Activated CD4-positive, CD25-positive, alpha-beta regulatory T cell treated with anti-CD3 and anti-CD28 coated beads, Interleukin-2, amount 50 U/mL, for 16 hours (primary cell): ENCODE data around the gene LRRC28.

Experiments
- DNase-seq: peaks from one replicate; pipeline ENCODE4 v3.0.0-alpha.2; 2020; ENCODE audit warnings: low read depth, low spot score

Gene LRRC28

GRCh38 chr15:99305761-99306505 lies 54.7 kb downstream of the LRRC28 start:
- no peak for DNase-seq

DNA sequence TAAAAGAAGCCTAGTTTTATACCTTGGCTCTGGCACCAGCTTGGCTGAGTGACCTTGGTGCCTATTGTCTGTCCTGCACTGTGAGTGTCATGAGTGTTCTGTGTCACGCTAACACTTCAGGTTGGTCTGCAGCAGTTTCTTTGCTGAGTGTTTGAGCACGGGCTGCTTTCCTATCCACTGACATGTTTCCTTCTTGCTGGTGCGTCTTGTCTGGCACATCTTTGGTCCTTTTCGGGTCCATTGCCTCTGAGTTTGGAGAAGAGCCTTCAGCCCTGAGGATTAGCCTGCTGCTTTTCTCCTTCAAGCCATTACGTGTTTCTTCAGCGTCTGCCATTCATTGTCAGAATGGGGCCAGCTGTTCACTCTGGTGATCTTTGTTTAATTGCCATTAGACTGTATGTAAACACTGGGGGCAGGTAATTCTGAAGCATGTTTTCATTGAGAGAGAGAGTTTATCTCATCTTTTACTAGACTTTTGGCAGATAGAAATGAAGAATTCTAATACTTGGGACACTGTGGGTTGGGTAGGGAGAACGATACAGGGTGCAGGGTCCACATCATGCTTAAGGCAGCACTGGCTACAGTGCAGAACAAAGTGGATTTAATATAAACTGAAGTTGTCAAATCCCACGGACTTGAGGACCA lies 55.5 kb downstream of the LRRC28 start:
- no peak for DNase-seq

GRCh38 chr15:99307735-99308134 lies 56.5 kb downstream of the LRRC28 start:
- DNase-seq: no peak

GRCh38 chr15:99310745-99311144 lies 59.5 kb downstream of the LRRC28 start:
- no peak for DNase-seq

DNA sequence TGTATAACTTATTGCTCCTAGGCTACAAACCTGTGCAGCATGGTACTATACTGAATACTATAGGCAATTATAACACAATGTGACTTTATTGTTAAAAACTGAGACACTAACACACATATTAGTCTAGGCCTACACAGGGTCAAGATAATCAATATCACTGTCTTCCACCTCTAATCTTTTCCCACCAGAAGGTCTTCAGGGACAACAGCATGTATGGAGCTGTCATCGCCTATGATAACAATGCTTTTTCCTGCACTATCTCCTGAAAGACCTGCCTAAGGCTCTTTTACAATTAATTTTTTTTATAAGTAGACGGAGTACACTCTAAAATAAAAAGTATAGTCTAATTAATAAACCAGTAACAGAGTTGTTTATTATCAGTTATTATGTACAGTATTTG lies 60.9 kb downstream of the LRRC28 start:
- DNase-seq: no peak

- no peak for DNase-seq
Observed at GRCh38 chr15:99312794-99313193, 61.5 kb downstream of the LRRC28 start.

GRCh38 chr15:99315636-99316035 lies 64.4 kb downstream of the LRRC28 start:
- no peak for DNase-seq

GRCh38 chr15:99320374-99321215 lies 69.3 kb downstream of the LRRC28 start:
- no peak for DNase-seq

DNA sequence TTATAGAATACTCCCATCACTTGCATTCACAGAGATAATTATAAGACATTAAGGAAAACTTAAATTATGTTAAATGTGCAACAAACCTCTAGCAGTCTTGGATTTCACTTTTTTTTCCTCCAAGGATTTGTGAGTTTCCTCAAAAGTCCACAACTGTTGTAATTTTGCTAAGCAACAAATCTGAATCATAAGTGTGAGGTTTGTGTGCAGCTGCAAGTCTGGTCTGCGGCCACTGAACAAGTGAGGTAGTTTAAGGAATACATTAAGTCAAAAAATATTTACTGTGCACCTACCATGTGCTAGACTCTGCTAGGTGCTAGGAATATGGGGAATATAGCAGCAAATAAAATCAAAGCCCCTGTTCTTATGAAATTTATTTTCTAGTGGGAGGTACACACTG lies 70.2 kb downstream of the LRRC28 start:
- no peak for DNase-seq

GRCh38 chr15:99322643-99323405 lies 71.5 kb downstream of the LRRC28 start:
- DNase-seq: no peak

GRCh38 chr15:99324082-99324620 lies 72.9 kb downstream of the LRRC28 start:
- DNase-seq: no peak

DNA sequence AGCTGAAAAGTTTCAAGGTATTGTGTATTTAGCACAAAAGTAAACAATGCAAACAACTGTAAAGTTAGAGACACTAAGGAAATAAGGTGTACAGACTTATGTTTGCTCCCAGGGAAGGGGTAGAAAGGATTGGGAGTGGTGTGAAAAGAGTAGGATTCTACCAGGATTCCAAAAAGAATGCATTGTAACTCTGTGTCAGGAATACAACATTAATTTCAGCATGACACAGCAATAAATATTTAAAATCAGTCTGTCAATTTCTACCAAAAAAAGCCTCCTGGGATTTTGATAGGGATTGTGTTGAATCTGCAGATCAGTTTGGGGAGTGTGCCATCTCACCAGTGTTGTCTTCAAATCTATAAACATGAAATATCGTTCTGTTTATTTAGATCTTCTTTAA lies 73.4 kb downstream of the LRRC28 start:
- DNase-seq: no peak

DNA sequence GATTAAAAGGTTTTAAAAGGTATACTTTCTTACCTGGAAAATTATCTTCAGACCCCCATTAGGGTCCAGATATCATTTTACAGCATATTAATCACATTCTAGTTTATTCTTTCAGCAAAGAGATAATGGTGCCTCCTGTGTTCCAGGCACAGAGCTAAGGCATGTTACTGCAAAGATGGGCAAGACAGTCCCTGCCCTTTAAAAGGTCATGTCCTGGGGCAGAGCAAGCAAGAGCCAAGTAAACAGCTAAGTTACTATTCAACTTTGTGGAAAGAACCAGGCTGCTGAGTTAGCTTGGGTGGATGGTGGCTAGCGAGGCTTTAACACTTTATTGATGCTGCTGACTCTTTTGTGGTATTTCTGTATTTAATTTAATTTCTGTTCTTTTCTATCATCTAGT lies 75.0 kb downstream of the LRRC28 start:
- DNase-seq: no peak

GRCh38 chr15:99328106-99329072 lies 77.1 kb downstream of the LRRC28 start:
- no peak for DNase-seq

DNA sequence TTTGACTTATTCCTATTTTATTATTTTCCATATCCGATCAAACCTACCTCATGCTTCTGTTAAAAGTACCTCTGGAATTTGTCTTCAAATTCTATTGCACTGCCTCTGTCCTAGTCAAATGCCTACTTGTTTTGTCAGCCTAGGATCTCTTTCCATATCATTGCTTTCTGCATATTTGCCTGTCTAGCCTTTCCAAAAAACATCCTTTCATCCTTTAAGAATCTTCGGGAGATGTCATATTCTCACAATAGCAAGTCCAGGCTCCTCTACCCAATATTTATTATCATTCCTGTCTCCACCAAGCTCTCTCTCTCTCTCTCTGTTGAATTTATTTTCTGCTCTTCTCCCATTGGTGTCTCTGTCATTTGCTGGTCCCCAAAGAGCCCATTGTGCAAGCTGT lies 80.1 kb downstream of the LRRC28 start:
- no peak for DNase-seq

GRCh38 chr15:99333413-99333812 lies 82.1 kb downstream of the LRRC28 start:
- no peak for DNase-seq

DNA sequence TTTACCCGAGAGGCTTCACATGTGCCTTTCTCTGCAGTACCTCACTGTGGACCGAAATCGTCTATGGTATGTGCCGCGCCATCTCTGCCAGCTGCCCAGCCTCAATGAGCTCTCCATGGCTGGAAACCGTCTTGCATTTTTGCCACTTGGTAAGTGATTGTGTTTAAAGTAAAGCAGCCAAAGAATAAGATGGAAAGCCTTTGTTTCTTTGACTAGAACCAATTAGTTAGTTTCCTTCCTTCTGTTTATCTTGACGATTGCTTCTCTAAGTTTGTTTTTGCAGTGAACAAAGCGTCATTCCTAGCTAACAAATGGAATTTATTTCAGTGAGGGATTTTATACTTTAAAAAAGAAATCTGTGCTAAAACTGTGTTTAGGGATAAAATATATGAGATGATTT lies 82.7 kb downstream of the LRRC28 start:
- DNase-seq: no peak

DNA sequence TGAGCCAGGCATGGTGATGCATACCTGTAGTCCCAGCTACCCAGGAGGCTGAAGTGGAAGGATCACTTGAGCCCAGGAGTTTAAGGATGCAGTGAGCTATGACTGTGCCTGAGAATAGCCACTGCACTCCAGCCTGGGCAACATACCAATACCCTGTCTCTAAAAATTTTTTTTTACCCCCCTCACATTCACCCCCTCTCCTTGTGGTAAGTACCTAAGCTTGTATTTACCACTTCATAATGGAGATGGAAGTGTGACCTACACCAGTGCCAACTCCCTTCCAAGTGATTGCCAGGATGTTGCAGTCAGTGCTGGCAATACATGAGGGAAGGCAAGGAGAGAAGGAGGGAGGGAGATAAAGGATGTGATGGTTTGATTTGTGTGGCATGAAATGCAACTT lies 84.2 kb downstream of the LRRC28 start:
- DNase-seq: no peak

DNA sequence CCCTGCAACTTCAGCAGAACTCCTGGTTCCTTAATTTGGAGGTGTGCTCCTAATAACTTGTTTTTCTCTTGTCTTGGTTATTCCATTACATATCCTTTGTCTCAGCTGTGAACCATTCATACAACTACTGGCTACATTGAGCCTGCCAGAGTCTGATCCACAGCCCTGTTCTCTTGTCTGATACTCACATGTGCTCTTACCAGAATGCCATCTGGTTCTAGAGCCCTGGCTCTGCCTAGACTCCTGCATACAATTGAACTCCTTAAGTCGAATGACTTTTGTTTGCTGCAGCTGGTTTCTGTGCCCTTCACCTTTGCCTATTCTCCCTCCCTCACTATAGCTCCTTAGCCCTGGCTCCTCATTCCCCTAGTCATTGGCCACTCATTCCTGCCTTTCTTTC lies 85.5 kb downstream of the LRRC28 start:
- no peak for DNase-seq

- DNase-seq: no peak
Observed at GRCh38 chr15:99340347-99340746, 89.1 kb downstream of the LRRC28 start.
